Measurements from ENCODE around the gene GPR68.

DNA sequence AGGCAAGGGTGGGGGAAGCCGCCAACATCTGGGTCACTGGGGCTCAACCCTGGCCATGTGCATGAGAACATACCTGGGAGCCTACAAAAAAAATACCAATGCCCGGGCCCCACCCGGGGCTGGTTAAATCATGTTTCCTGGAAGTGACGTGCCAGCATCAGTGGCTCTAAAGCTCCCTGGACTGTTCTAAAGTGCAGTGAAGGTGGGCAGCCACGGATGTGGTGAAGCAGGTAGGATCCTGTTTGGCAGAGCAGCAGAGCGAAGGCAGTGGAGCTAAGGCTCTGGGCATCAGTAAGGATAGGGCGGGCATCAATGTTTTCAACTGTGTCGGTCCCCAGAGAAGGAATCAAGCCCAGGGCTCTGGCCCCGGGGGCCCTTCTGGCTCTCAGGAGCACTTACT is 525 bp upstream of the GPR68 start:
- no peak for TF ChIP-seq EZH2 (IDR thresholded peaks at IDR 0.05)
- no peak for TF ChIP-seq POLR2AphosphoS5 (IDR thresholded peaks at IDR 0.05; ENCODE audit: borderline replicate concordance, low read depth, low read length)
